Mucosa of descending colon (tissue), 3 donors: ENCODE results near the gene CWF19L1. TPM values are rescaled to one million over a fixed set of nuclear protein-coding genes. Genes with fewer than 3 reads are reported as not detected.

Experiments
- ATAC-seq: fragments of 200-7000 bp; cut with Tn5 transposase; one replicate; pipeline ENCODE4 v1.9.1; 2020; ENCODE audit warnings: mild to moderate bottlenecking, moderate library complexity
- DNase-seq, 3 donors: peaks; one replicate each; pipeline ENCODE4 v3.0.0-alpha.2; 2020
- H3K36me3 ChIP-seq: fragments of 200-600 bp; one replicate; pipeline ENCODE4 v1.8.0; 2021; ENCODE audit warnings: low read depth, mild to moderate bottlenecking
- H3K4me1 ChIP-seq: fragments of 200-600 bp; one replicate; pipeline ENCODE4 v1.8.0; 2021; ENCODE audit warnings: low read depth, mild to moderate bottlenecking
- H3K4me3 ChIP-seq: fragments of 200-600 bp; one replicate; pipeline ENCODE4 v1.8.0; 2021; ENCODE audit warnings: mild to moderate bottlenecking
- H3K9me3 ChIP-seq: fragments of 200-600 bp; one replicate; pipeline ENCODE4 v1.8.0; 2021; ENCODE audit warnings: mild to moderate bottlenecking
- intact Hi-C, 2 donors: fragments of 100-400 bp; cut with DNase I in 1 of 2; cut with micrococcal nuclease in 1 of 2; formaldehyde crosslinking; loops; one replicate each; pipeline versions ENCODE4 v1.11.0 to v1.11.1; 2022; cut with DNase I, micrococcal nuclease
- total RNA-seq, 3 donors: library from RNA; stranded (reverse); fragmentation: NEBNext Ultra II Directional in 2 of 3; extraction: Animal tissue kit (Norgen Biotek cat#: 25700) in 2 of 3; gene quantifications; one replicate each; pipeline versions ENCODE4 v1.2.1 to v1.2.4, GENCODE V29; 2021 to 2023
- TF ChIP-seq, protein P1 (sequence below): fragments of 200-600 bp; IDR thresholded peaks from one replicate; pipeline ENCODE4 v1.8.0; 2022; ENCODE audit warnings: antibody characterized with exemption, mild to moderate bottlenecking
- donor health status: DM: no; HTN: no; CAD: no; lungs with moderate emphysema.
- donor health status: DM: no; HTN: no; CAD: no.
- donor health status: DM: no; HTN: yes; CAD: no.

The CWF19L1 gene
- total RNA-seq, 3 donors from 2014 or later: 15.5 to 17.0 (median 16.6) TPM

DNA sequence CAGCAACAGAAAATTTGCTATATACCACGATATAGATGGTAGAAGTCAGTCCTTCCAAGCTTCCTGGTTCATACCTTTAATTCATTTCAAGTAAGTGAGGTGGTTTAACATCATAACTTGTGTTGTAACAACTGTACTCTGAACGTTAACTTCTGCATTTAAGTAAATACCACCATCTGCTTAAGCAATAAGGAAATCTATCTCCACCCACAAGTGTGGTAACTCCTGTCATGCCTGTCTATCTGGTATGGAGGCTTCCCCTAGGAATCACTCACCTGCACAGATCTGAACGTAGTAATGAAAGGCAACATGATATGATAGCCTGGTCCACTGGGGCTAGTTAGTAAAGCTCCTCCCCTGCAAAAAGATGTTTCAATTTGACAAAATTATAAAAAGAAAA lies 84.0 kb downstream of the CWF19L1 start:
- no peak overlapping the region for H3K4me3 ChIP-seq
- no peaks in the 10 kb centered on the region for H3K9me3 ChIP-seq
- H3K4me1 ChIP-seq: peaks cover 37% of the 10 kb centered on the region
- intact Hi-C loops: loop anchor here in 1 of 2 donors (10.0 kb wide), 1 partner anchor 249 kb away; no protein-coding TSS in a partner anchor
- ATAC-seq: peak; percentile 78
- H3K36me3 ChIP-seq: no peaks in the 10 kb centered on the region
- peak in 1 of 3 donors; percentile 75 for DNase-seq
- TF ChIP-seq, protein P1, sequence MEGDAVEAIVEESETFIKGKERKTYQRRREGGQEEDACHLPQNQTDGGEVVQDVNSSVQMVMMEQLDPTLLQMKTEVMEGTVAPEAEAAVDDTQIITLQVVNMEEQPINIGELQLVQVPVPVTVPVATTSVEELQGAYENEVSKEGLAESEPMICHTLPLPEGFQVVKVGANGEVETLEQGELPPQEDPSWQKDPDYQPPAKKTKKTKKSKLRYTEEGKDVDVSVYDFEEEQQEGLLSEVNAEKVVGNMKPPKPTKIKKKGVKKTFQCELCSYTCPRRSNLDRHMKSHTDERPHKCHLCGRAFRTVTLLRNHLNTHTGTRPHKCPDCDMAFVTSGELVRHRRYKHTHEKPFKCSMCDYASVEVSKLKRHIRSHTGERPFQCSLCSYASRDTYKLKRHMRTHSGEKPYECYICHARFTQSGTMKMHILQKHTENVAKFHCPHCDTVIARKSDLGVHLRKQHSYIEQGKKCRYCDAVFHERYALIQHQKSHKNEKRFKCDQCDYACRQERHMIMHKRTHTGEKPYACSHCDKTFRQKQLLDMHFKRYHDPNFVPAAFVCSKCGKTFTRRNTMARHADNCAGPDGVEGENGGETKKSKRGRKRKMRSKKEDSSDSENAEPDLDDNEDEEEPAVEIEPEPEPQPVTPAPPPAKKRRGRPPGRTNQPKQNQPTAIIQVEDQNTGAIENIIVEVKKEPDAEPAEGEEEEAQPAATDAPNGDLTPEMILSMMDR: no peak

DNA sequence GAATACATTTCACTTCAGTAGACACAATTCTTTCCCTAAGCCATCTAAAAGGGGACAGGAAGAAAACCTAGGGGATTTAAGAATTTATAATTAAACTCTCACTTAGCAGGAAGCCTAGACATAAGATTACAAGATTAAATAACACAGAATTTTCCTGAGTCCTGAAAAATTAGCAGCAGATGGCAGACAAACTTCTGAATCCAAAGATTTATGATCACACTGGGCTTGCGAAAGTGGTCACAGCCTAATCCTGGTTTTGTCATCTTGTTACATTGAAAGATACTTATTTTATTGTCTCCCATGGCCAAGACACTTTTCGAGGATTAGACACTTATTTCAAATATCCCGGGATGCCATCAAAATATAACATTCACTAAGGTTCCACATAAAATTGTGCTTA lies 84.5 kb downstream of the CWF19L1 start:
- ATAC-seq: no peak
- peaks cover 37% of the 10 kb centered on the region for H3K4me1 ChIP-seq
- no peaks in the 10 kb centered on the region for H3K36me3 ChIP-seq
- no peaks in the 10 kb centered on the region for H3K9me3 ChIP-seq
- DNase-seq: no peak
- TF ChIP-seq, protein P1: no peak
- intact Hi-C loops: loop anchor here in 1 of 2 donors (10.0 kb wide), 1 partner anchor 248 kb away; no protein-coding TSS in a partner anchor
- H3K4me3 ChIP-seq: no peak overlapping the region

Other genes starting within 250 kb of the CWF19L1 start
- gene CPN1, start 185.8 kb downstream of the CWF19L1 start, total RNA-seq: under 1 TPM in 1 of 3 donors, not detected in 2; 0.14 TPM
- 10 to 100 TPM; 33.4 to 57.9 (median 48.3) TPM for gene ERLIN1, start 81.6 kb downstream of the CWF19L1 start, total RNA-seq
- 10 to 100 TPM; 18.2 to 21.4 (median 20.5) TPM for gene CHUK, start 38.0 kb downstream of the CWF19L1 start, total RNA-seq
- gene BLOC1S2, start 19.0 kb upstream of the CWF19L1 start, total RNA-seq: 10 to 100 TPM; 17.1 to 23.8 (median 18.9) TPM
- gene PKD2L1, start 62.6 kb upstream of the CWF19L1 start, total RNA-seq: under 1 TPM in 2 of 3 donors, not detected in 1; 0.22 to 0.60 TPM
- 100 to 1,000 TPM in 1 of 3 donors, 10 to 100 TPM in 2; 40.7 to 108 (median 83.5) TPM for gene SCD, start 79.6 kb upstream of the CWF19L1 start, total RNA-seq
- gene WNT8B, start 195.4 kb upstream of the CWF19L1 start, total RNA-seq: not detected